Urinary bladder (tissue), 4 donors: ENCODE data around the gene ROBO2. TPM values are rescaled to one million over a fixed set of nuclear protein-coding genes. Genes with fewer than 3 reads are reported as not detected.

Experiments used
- DNase-seq: peaks from one replicate; pipeline ENCODE4 v3.0.0-alpha.2; 2015; ENCODE audit errors: extremely low spot score
- H3K27ac ChIP-seq: one replicate; pipeline ENCODE4 v1.5.1; 2013; ENCODE audit warnings: low read depth, mild to moderate bottlenecking, moderate library complexity
- H3K36me3 ChIP-seq: one replicate; pipeline ENCODE4 v1.6.1; 2013; ENCODE audit warnings: mild to moderate bottlenecking, moderate library complexity; ENCODE audit not compliant: insufficient read depth
- H3K4me1 ChIP-seq: one replicate; pipeline ENCODE4 v1.6.1; 2013; ENCODE audit warnings: mild to moderate bottlenecking, moderate library complexity; ENCODE audit not compliant: insufficient read depth
- H3K4me3 ChIP-seq: one replicate; pipeline ENCODE4 v1.5.1; 2013; ENCODE audit warnings: low read depth, low read length
- WGBS: extraction: QIAGEN DNeasy Blood & Tissue Kit; methylation state at CpG from one replicate; pipeline ENCODE4 v1.1.7; 2013; 5-methylcytosine and 5-hydroxymethylcytosine counted together
- polyA plus RNA-seq: library from polyadenylated mRNA; stranded (reverse); fragments of 200-250 nt; gene quantifications from one replicate; pipeline ENCODE4 v1.2.3, GENCODE V29; 2013
- total RNA-seq: library from RNA; depleted of rRNA; stranded (reverse); fragments of >200 nt; gene quantifications from one replicate; pipeline ENCODE4 v1.2.3, GENCODE V29; 2014
- donor health status: healthy with polysubstance abuse.
- donor health status: healthy.

Gene ROBO2
- total and polyA plus RNA-seq, 2 donors, result 1.4 to 38.1 TPM

GRCh38 chr3:77648664-77649063 lies 608.8 kb downstream of the ROBO2 start:
- WGBS, result 59% methylated on average over 4 of the region's 4 CpGs
- no peak overlapping the region for H3K4me3 ChIP-seq
- H3K27ac ChIP-seq, result no peak overlapping the region
- no peaks in the 10 kb centered on the region for H3K4me1 ChIP-seq
- no peak for DNase-seq
- no peaks in the 10 kb centered on the region for H3K36me3 ChIP-seq

- H3K4me3 ChIP-seq, result no peak overlapping the region
- no peak overlapping the region for H3K27ac ChIP-seq
- H3K4me1 ChIP-seq, result no peaks in the 10 kb centered on the region
- H3K36me3 ChIP-seq, result no peaks in the 10 kb centered on the region
- no peak for DNase-seq
Measured at GRCh38 chr3:77652624-77653023, 612.7 kb downstream of the ROBO2 start.

GRCh38 chr3:77655396-77655795 lies 615.5 kb downstream of the ROBO2 start:
- H3K27ac ChIP-seq, result no peak overlapping the region
- WGBS, result 76% methylated on average over 1 of the region's 1 CpG

GRCh38 chr3:77660718-77661117 lies 620.8 kb downstream of the ROBO2 start:
- WGBS, result 66% methylated on average over 3 of the region's 3 CpGs
- H3K4me1 ChIP-seq, result no peaks in the 10 kb centered on the region
- no peak overlapping the region for H3K4me3 ChIP-seq
- no peak for DNase-seq
- H3K27ac ChIP-seq, result no peak overlapping the region
- H3K36me3 ChIP-seq, result no peaks in the 10 kb centered on the region

More at GRCh38 chr3:77655396-77655795, 615.5 kb downstream of the ROBO2 start:
- no peaks in the 10 kb centered on the region for H3K36me3 ChIP-seq
- H3K4me1 ChIP-seq, result no peaks in the 10 kb centered on the region
- DNase-seq, result no peak
- no peak overlapping the region for H3K4me3 ChIP-seq

GRCh38 chr3:77667901-77668300 lies 628.0 kb downstream of the ROBO2 start:
- H3K4me1 ChIP-seq, result no peaks in the 10 kb centered on the region
- no peak overlapping the region for H3K4me3 ChIP-seq
- H3K27ac ChIP-seq, result no peak overlapping the region
- no peaks in the 10 kb centered on the region for H3K36me3 ChIP-seq
- DNase-seq, result no peak
- 20% methylated on average over 1 of the region's 1 CpG for WGBS

DNA sequence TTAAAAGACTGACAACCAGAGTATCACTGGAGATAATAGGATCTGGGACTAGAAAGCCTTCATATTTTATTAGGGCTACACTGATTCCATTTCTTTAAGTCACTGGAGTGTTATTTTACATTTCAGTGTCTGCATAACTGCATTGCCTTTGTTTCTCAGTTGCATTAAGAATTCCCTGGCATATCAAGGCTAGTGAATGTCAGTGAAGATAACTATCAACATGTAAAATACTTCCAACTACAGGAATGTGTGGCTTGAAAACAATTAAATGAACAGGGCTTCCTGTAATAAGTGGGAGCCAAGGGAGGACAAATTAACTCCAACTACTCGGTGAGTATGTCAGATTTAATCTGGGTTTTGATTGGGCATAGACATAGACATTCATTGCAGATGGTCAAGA lies 628.5 kb downstream of the ROBO2 start:
- no peak for DNase-seq
- Histone ChIP-seq H3K27ac (no peak overlapping the region), H3K4me3 (no peak overlapping the region), H3K36me3 (no peaks in the 10 kb centered on the region), H3K4me1 (no peaks in the 10 kb centered on the region)
- WGBS, result 38% methylated on average over 1 of the region's 1 CpG

GRCh38 chr3:77672016-77672415 lies 632.1 kb downstream of the ROBO2 start:
- Histone ChIP-seq H3K4me1 (no peaks in the 10 kb centered on the region), H3K36me3 (no peaks in the 10 kb centered on the region), H3K4me3 (no peak overlapping the region), H3K27ac (no peak overlapping the region)
- WGBS, result 81% methylated on average over 2 of the region's 2 CpGs
- no peak for DNase-seq

- no peak for DNase-seq
- no peak overlapping the region for H3K4me3 ChIP-seq
- H3K4me1 ChIP-seq, result no peaks in the 10 kb centered on the region
- H3K27ac ChIP-seq, result no peak overlapping the region
- no peaks in the 10 kb centered on the region for H3K36me3 ChIP-seq
- WGBS, result 88% methylated on average over 2 of the region's 2 CpGs
Measured at GRCh38 chr3:77682162-77682561, 642.3 kb downstream of the ROBO2 start.

GRCh38 chr3:77684115-77684514 lies 644.2 kb downstream of the ROBO2 start:
- DNase-seq, result no peak
- H3K4me3 ChIP-seq, result no peak overlapping the region
- no peaks in the 10 kb centered on the region for H3K4me1 ChIP-seq
- H3K27ac ChIP-seq, result no peak overlapping the region
- H3K36me3 ChIP-seq, result no peaks in the 10 kb centered on the region

GRCh38 chr3:77685713-77686112 lies 645.8 kb downstream of the ROBO2 start:
- Histone ChIP-seq H3K4me1 (no peaks in the 10 kb centered on the region), H3K27ac (no peak overlapping the region), H3K36me3 (no peaks in the 10 kb centered on the region), H3K4me3 (no peak overlapping the region)
- 73% methylated on average over 3 of the region's 3 CpGs for WGBS
- DNase-seq, result no peak

DNA sequence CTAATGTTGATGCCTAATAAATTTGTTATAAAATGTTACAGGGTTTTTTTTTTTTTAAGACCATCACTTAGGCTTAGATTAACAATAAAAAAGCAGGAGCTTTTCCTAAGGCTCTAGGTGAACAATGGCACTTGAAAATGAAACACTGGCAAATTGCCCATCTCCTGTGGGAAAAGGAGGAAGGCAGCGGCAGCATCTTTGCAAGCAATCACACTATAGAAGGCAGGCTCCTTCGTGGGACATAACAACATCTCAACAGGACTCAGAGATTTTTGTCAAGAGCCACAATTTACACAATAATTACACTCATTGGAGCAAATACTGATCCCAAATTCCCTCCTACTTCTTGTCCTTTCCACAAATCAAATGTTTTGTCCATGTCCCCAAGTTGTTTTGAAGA lies 646.7 kb downstream of the ROBO2 start:
- WGBS, result 20% methylated on average over 2 of the region's 2 CpGs
- no peaks in the 10 kb centered on the region for H3K36me3 ChIP-seq
- no peak overlapping the region for H3K27ac ChIP-seq
- H3K4me1 ChIP-seq, result no peaks in the 10 kb centered on the region
- no peak overlapping the region for H3K4me3 ChIP-seq
- no peak for DNase-seq

- no peak overlapping the region for H3K27ac ChIP-seq
- no peak for DNase-seq
- H3K4me1 ChIP-seq, result no peaks in the 10 kb centered on the region
- no peaks in the 10 kb centered on the region for H3K36me3 ChIP-seq
- H3K4me3 ChIP-seq, result no peak overlapping the region
- 52% methylated on average over 3 of the region's 3 CpGs for WGBS
Measured at GRCh38 chr3:77687545-77687944, 647.6 kb downstream of the ROBO2 start.

- no peak overlapping the region for H3K4me3 ChIP-seq
- no peak for DNase-seq
- no peak overlapping the region for H3K27ac ChIP-seq
- 80% methylated on average over 7 of the region's 7 CpGs for whole genome bisulfite sequencing
- H3K4me1 ChIP-seq, result no peaks in the 10 kb centered on the region
- no peaks in the 10 kb centered on the region for H3K36me3 ChIP-seq
Measured at GRCh38 chr3:77690284-77690845, 650.5 kb downstream of the ROBO2 start.

DNA sequence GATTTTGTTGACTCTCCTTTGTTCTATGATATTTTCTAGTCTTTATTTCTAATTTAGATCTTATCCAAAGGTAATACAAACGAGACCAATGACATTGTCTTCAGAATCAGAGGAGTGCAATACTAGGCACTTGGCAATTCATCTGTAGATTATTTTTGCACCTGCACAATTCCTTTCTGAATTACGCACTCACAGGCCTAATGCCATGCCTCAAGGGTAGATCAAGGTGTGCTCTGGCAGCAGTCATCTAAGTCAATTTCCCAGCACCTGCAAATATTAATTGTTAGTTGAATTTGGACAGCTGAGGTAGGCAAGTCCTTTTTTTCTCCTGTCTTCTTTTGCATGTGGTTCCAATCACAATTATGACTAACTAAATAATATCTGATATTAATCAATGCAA lies 653.2 kb downstream of the ROBO2 start:
- WGBS, result 87% methylated on average over 2 of the region's 2 CpGs
- no peak for DNase-seq
- Histone ChIP-seq H3K27ac (no peak overlapping the region), H3K4me1 (no peaks in the 10 kb centered on the region), H3K4me3 (no peak overlapping the region), H3K36me3 (no peaks in the 10 kb centered on the region)

DNA sequence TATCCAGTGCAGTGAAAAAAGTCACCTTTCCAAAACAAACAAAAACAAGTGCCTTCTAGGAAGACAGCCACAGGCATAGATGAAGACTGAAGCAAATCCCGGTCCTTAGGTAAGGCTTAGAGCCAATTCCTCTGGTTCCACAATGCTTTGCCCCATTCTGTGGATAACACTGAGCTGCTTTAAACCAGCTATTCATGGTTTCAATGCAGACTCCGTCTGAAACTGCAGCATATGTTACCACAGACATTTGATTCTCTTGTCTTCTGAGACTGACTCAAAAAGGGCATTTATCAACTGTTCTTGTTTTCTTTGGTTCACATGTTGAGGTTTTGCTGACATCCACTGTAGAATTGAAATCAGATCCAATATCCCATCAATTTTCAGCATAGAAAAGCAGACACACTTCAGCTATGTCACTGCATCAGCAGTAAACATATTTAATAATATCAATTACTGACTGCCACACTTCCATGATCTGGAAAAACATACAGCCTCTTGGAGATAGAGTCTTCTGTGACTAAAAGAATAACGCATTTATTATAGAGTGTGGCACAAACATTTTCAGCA lies 659.3 kb downstream of the ROBO2 start:
- no peak for DNase-seq
- Histone ChIP-seq H3K27ac (no peak overlapping the region), H3K36me3 (no peaks in the 10 kb centered on the region), H3K4me1 (no peaks in the 10 kb centered on the region), H3K4me3 (no peak overlapping the region)
- 68% methylated on average over 3 of the region's 3 CpGs for WGBS
